Nephron progenitor cell (in vitro differentiated cells): ENCODE measurements around the gene ZDHHC16.
"Not testable (repeated sequence)": the region's sequence is repeated elsewhere in the genome, so short reads cannot be mapped to it uniquely, and the experiment has no call there.

Experiments
- DNase-seq: peaks from one replicate; pipeline ENCODE4 v3.0.0; 2021
- H3K27ac Mint-ChIP-seq: 2 replicates; pipeline ENCODE4 v1.8.0; 2021; ENCODE audit warnings: mild to moderate bottlenecking, moderate library complexity, mixed read lengths
- H3K27me3 Mint-ChIP-seq: 2 replicates; pipeline ENCODE4 v1.8.0; 2021; ENCODE audit warnings: mild to moderate bottlenecking, low read depth, mixed read lengths; ENCODE audit not compliant: poor library complexity
- H3K36me3 Mint-ChIP-seq: 2 replicates; pipeline ENCODE4 v1.8.0; 2021; ENCODE audit warnings: low read depth, mixed read lengths
- H3K4me1 Mint-ChIP-seq: 2 replicates; pipeline ENCODE4 v1.8.0; 2021; ENCODE audit warnings: mixed read lengths
- H3K4me3 Mint-ChIP-seq: 2 replicates; pipeline ENCODE4 v1.8.0; 2021; ENCODE audit warnings: mild to moderate bottlenecking, moderate library complexity, mixed read lengths
- H3K9me3 Mint-ChIP-seq: 2 replicates; pipeline ENCODE4 v1.8.0; 2021; ENCODE audit warnings: mild to moderate bottlenecking, moderate library complexity, mixed read lengths
- TF ChIP-seq, protein P1 (sequence below): fragments of 200-600 bp; sonication (generic); IDR thresholded peaks from 2 replicates; pipeline ENCODE4 v1.5.0; 2021; ENCODE audit warnings: antibody characterized with exemption

ZDHHC16 gene

DNA sequence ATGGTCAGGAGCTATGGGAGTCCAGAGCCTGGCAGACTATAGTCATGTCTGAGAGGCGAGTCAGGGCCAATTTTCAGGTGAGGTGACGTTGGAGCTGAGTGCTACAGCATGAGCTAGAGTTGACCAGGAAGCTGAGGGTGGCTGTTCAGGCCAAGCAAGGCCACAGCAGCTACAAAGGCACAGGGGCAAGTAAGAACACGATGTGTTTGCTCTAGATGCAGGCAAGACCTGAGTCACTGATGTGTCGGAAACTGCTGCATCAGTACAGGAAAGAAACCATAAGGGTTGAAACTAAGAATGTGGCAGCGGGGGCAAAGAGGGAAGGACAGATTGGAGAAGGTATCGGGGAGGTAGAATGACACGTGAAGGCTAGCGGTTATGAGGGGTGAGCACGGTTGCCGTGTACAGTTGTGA, 33.1 kb upstream of the ZDHHC16 start:
- H3K4me3 Mint-ChIP-seq, result no peak overlapping the region
- no peaks in the 10 kb centered on the region for H3K9me3 Mint-ChIP-seq
- no peak for DNase-seq
- TF ChIP-seq, protein P1, sequence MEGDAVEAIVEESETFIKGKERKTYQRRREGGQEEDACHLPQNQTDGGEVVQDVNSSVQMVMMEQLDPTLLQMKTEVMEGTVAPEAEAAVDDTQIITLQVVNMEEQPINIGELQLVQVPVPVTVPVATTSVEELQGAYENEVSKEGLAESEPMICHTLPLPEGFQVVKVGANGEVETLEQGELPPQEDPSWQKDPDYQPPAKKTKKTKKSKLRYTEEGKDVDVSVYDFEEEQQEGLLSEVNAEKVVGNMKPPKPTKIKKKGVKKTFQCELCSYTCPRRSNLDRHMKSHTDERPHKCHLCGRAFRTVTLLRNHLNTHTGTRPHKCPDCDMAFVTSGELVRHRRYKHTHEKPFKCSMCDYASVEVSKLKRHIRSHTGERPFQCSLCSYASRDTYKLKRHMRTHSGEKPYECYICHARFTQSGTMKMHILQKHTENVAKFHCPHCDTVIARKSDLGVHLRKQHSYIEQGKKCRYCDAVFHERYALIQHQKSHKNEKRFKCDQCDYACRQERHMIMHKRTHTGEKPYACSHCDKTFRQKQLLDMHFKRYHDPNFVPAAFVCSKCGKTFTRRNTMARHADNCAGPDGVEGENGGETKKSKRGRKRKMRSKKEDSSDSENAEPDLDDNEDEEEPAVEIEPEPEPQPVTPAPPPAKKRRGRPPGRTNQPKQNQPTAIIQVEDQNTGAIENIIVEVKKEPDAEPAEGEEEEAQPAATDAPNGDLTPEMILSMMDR, result no peak
- H3K36me3 Mint-ChIP-seq, result no peaks in the 10 kb centered on the region
- H3K27ac Mint-ChIP-seq, result no peak overlapping the region
- H3K4me1 Mint-ChIP-seq, result peaks cover 44% of the 10 kb centered on the region
- H3K27me3 Mint-ChIP-seq, result peaks cover 6% of the 10 kb centered on the region

DNA sequence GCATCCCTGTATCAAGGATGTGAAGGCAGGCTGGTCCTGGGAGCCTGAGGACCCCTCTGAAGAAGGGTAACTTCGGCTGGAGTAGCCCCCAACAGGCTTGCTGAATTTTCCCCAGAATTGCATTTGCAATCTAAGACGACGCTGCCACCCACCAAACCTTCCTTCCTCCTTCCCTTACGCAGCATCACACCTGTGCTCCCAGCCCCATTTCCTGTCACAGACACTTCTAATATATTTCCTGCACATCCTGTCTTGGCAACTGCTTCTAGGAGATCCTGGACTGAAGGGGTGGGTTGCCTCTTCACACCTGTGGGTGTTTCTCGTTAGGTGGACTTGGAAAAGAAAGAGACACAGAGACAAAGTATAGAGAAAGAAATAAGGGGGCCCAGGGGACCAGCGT, 29.4 kb upstream of the ZDHHC16 start:
- no peak for DNase-seq
- Mint-ChIP-seq H3K27ac (no peak overlapping the region), H3K4me3 (no peak overlapping the region), H3K36me3 (no peaks in the 10 kb centered on the region), H3K27me3 (peaks cover 4% of the 10 kb centered on the region), H3K4me1 (peaks cover 63% of the 10 kb centered on the region), H3K9me3 (no peaks in the 10 kb centered on the region)
- TF ChIP-seq, protein P1, result no peak

DNA sequence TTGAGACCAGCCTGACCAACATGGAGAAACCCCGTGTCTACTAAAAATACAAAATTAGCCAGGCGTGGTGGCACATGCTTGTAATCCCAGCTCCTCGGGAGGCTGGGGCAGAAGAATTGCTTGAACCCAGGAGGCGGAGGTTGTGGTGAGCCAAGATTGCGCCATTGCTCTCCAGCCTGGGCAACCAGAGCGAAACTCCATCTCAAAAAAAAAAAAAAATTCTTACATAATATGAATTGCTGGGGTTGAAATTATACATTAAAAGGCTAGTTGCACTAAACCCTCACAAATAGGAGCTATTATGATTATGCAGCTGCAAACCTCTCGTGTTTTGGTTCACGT, 22.2 kb upstream of the ZDHHC16 start:
- not testable (repeated sequence) for H3K4me3 Mint-ChIP-seq, H3K27me3 Mint-ChIP-seq, H3K9me3 Mint-ChIP-seq, H3K36me3 Mint-ChIP-seq, H3K27ac Mint-ChIP-seq, DNase-seq
- peaks cover 33% of the 10 kb centered on the region for H3K4me1 Mint-ChIP-seq

DNA sequence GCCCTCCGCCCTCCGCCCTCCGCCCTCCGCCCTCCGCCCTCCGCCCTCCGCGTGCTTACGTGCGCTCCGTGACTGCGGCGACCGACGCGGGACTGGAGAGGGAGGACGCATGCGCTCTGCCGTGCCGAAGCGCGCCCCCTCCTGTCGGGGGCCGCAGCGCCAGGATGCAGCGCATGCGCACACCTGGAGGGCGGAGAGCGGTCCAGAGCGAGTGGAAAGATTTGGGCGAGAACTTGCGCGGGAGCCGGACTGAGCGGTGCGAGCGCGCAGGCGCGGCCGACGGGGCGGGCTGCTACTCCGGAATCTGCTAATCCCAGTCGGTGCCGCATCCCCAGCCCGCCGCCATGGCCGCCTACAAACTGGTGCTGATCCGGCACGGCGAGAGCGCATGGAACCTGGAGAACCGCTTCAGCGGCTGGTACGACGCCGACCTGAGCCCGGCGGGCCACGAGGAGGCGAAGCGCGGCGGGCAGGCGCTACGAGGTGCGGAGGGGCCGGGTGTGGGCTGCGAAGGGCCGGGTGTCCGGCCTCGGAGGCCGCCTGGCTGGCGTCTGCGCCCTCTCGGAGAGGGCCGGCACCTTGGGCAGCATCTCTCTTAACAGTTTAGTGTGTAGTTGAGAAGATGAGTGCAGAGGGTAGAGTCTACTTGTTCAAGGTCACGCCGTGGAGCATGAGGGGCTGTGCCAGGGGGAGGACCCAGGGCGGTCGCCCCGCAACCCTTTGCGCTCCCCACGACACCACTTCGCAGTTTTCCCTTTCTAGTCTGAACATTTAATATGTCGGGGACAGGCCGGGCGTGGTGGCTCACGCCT, 19.8 kb upstream of the ZDHHC16 start, which contains the start of gene PGAM1:
Gene PGAM1, plus strand, starts transcription at position 228 of the 812 bp plus-strand sequence. Its CDS starts 117 bp downstream, at position 345.
- peaks cover 3% of the 10 kb centered on the region for H3K27me3 Mint-ChIP-seq
- TF ChIP-seq, protein P1, result peak; percentile 37
- peak within 1 kb of the TSS; percentile 94 for H3K4me3 Mint-ChIP-seq
- peaks cover 30% of the 10 kb centered on the region for H3K4me1 Mint-ChIP-seq
- H3K9me3 Mint-ChIP-seq, result no peaks in the 10 kb centered on the region
- peak within 1 kb of the TSS; percentile 98 for H3K27ac Mint-ChIP-seq
- peaks cover 30% of the 10 kb centered on the region for H3K36me3 Mint-ChIP-seq
- peak; percentile 96 for DNase-seq

DNA sequence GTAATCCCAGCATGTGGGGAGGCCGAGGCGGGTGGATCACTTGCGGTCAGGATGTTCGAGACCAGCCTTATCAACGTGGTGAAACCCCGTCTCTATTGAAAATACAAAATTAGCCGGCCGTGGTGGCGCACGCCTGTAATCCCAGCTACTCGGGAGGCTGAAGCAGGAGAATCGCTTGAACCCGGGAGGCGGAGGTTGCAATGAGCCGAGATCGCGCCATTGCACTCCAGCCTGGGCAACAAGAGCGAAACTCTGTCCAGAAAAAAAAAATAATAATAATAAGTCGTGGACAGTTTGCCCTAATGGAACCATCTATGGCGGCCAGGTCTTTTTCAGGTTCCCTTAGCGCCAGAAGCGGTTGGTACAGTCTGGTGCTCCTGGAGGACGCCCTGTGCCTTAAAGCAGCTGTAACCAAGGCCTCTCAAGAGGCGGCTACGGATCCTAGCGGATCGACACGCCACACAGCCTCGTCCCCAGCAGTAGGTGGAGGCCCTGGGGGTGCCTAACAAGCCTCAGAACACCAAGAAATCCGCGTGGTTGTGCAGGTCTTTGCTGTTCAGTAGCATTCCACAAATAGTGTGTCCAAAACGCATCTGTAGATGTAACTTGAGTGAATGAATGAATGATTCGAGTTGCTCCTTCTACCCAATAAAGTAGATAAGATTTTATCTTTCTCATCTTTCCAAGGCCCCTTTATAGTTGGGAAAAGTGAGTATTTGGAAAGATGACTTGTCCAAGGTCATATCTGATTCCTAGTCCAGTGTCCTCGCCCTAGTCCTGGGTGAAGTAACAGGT, 19.0 kb upstream of the ZDHHC16 start:
- peaks cover 38% of the 10 kb centered on the region for H3K36me3 Mint-ChIP-seq
- H3K4me1 Mint-ChIP-seq, result peaks cover 27% of the 10 kb centered on the region
- TF ChIP-seq, protein P1, result no peak
- peak overlapping the region; percentile 98 for H3K27ac Mint-ChIP-seq
- H3K4me3 Mint-ChIP-seq, result peak overlapping the region; percentile 94
- DNase-seq, result no peak
- H3K9me3 Mint-ChIP-seq, result no peaks in the 10 kb centered on the region
- H3K27me3 Mint-ChIP-seq, result peaks cover 3% of the 10 kb centered on the region

DNA sequence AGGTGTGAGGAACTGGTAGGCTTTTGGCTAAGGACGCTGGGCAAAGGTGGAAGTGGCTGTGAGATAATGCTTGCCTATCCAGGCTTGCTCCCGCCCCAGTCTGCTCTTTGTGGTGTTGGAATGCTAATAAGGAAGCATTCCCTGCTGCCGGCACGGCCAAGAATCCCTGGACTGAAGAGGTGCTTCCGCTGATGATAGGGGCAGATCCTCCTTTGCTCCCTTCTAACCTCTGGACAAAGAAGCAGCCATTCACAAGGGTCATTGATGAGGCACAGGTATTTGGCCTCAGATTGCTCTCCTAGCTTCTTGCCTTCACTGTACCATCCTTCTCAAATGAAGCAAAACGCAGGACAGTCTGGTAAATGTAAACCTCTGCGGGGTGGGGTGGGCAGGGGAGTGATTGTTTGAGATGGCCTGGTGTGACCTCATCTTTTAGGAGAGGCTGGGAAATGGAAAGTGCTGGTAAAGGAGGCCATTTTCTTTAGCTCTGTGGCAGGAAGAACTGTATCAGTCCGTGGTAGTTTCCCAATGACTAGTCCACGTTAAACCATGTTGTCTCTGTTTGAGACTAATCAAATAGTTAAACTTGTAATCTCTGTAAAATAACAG, 18.3 kb upstream of the ZDHHC16 start:
- H3K27ac Mint-ChIP-seq, result peak overlapping the region; percentile 98
- peaks cover 41% of the 10 kb centered on the region for H3K36me3 Mint-ChIP-seq
- peaks cover 27% of the 10 kb centered on the region for H3K4me1 Mint-ChIP-seq
- no peaks in the 10 kb centered on the region for H3K9me3 Mint-ChIP-seq
- H3K27me3 Mint-ChIP-seq, result peaks cover 3% of the 10 kb centered on the region
- peak overlapping the region; percentile 94 for H3K4me3 Mint-ChIP-seq
- peak; percentile 40 for DNase-seq
- TF ChIP-seq, protein P1, result no peak
